ENCODE measurements around the gene CSTF1.

DNA sequence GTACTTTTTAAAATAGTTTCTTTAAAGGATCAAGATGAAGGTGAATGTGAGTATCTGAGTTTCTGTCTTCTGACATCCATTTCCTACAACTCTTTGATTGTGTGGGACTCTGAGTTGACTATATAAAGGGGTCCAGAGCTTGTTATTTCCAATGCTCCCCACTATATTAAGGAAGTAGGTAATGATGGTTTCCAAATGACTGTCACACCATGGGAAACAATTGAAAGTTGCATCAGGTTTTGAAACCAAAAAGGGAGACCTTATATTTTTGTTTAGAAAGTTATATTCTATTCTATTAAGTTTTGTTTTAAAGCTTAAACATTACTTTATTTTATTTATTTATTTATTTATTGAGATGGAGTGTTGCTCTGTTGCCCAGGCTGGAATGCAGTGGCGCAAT is 30.8 kb downstream of the CSTF1 start:
- TF ChIP-seq, protein P1, sequence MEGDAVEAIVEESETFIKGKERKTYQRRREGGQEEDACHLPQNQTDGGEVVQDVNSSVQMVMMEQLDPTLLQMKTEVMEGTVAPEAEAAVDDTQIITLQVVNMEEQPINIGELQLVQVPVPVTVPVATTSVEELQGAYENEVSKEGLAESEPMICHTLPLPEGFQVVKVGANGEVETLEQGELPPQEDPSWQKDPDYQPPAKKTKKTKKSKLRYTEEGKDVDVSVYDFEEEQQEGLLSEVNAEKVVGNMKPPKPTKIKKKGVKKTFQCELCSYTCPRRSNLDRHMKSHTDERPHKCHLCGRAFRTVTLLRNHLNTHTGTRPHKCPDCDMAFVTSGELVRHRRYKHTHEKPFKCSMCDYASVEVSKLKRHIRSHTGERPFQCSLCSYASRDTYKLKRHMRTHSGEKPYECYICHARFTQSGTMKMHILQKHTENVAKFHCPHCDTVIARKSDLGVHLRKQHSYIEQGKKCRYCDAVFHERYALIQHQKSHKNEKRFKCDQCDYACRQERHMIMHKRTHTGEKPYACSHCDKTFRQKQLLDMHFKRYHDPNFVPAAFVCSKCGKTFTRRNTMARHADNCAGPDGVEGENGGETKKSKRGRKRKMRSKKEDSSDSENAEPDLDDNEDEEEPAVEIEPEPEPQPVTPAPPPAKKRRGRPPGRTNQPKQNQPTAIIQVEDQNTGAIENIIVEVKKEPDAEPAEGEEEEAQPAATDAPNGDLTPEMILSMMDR (IDR thresholded peaks at IDR 0.05; ENCODE audit: extremely low read depth in 1 of 2, insufficient read depth in 1 of 2, low read depth in 1 of 2, low read length in 2 of 2) = no peak
- no peak for TF ChIP-seq POLR2A (IDR thresholded peaks at IDR 0.05; ENCODE audit: low read depth, low read length)
- TF ChIP-seq EZH2 (IDR thresholded peaks at IDR 0.05; ENCODE audit: borderline replicate concordance, low read depth, low read length, severe bottlenecking) = no peak
- no peak for TF ChIP-seq MYC (IDR thresholded peaks at IDR 0.05; ENCODE audit: low read depth, low read length)
